Neural progenitor cell (in vitro differentiated cells): ENCODE measurements around the gene PLA2G4D.

Experiments
- EZH2phosphoT487 ChIP-seq: fragments of 200-600 bp; sonication (generic); IDR thresholded peaks from 2 replicates; pipeline ENCODE4 v1.6.1; 2017; ENCODE audit warnings: antibody characterized with exemption
- TF ChIP-seq, protein P1 (sequence below): fragments of 200-600 bp; sonication (generic); IDR thresholded peaks from 2 replicates; pipeline ENCODE4 v1.5.1; 2017; ENCODE audit warnings: antibody characterized with exemption, mild to moderate bottlenecking

DNA sequence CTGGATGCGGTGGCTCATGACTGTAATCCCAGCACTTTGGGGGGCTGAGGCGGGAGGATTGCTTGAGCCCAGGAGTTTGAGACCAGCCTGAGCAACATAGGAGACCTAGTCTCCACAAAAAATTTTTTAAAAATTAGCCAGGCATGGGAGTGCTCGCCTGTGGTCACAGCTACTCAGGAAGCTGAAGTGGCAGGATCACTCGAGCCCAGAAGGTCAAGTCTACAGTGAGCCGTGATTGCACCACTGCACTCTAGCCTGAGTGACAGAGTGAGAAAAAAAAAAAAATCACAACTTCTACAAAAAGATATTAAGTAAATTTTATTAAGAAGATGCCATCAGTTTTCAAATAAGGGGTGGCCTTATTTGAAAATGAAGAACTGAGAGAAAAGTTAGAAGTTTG, 11.9 kb upstream of the PLA2G4D start:
- TF ChIP-seq, protein P1, sequence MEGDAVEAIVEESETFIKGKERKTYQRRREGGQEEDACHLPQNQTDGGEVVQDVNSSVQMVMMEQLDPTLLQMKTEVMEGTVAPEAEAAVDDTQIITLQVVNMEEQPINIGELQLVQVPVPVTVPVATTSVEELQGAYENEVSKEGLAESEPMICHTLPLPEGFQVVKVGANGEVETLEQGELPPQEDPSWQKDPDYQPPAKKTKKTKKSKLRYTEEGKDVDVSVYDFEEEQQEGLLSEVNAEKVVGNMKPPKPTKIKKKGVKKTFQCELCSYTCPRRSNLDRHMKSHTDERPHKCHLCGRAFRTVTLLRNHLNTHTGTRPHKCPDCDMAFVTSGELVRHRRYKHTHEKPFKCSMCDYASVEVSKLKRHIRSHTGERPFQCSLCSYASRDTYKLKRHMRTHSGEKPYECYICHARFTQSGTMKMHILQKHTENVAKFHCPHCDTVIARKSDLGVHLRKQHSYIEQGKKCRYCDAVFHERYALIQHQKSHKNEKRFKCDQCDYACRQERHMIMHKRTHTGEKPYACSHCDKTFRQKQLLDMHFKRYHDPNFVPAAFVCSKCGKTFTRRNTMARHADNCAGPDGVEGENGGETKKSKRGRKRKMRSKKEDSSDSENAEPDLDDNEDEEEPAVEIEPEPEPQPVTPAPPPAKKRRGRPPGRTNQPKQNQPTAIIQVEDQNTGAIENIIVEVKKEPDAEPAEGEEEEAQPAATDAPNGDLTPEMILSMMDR, result no peak
- no peak for TF ChIP-seq EZH2phosphoT487
